MCF 10A (cell line): ENCODE measurements around the gene SWI5. TPM values are rescaled to one million over a fixed set of nuclear protein-coding genes. Genes with fewer than 3 reads are reported as not detected.

Source experiments
- BruUV-seq: library from RNA; stranded (reverse); fragments of 400-500 nt; replicated peaks from 2 replicates; lab custom pipeline; 2021; lab: Mats Ljungman, UMichigan
- CTCF ChIA-PET: fragments of 300-600 bp; sonication (Branson Sonifier 250); formaldehyde crosslinking; extraction: SDS; loops from one replicate; lab custom pipeline; 2021; ENCODE audit warnings: antibody characterized with exemption, inconsistent platforms; lab: Yijun Ruan, JAX
- POLR2A ChIA-PET: fragments of 300-600, 350-650 bp; sonication (Branson Sonifier 250); formaldehyde crosslinking; extraction: SDS; loops from one replicate; lab custom pipeline; 2020; ENCODE audit warnings: antibody characterized with exemption, inconsistent platforms; lab: Yijun Ruan, JAX
- DNase-seq: peaks from one replicate; pipeline ENCODE4 v3.0.0-alpha.2; 2018; ENCODE audit not compliant: unreplicated experiment
- H3K27ac Mint-ChIP-seq: one replicate; pipeline ENCODE4 v1.8.0; 2022; ENCODE audit warnings: mild to moderate bottlenecking, low read depth, mixed read lengths; ENCODE audit not compliant: unreplicated experiment
- H3K27me3 Mint-ChIP-seq: one replicate; pipeline ENCODE4 v1.8.0; 2022; ENCODE audit warnings: mixed read lengths; ENCODE audit not compliant: insufficient read depth, unreplicated experiment
- H3K36me3 Mint-ChIP-seq: one replicate; pipeline ENCODE4 v1.8.0; 2022; ENCODE audit warnings: mild to moderate bottlenecking, moderate library complexity, mixed read lengths; ENCODE audit not compliant: insufficient read depth, unreplicated experiment
- H3K4me1 Mint-ChIP-seq: one replicate; pipeline ENCODE4 v1.8.0; 2022; ENCODE audit warnings: mixed read lengths; ENCODE audit not compliant: insufficient read depth, unreplicated experiment
- H3K4me3 Mint-ChIP-seq: one replicate; pipeline ENCODE4 v1.8.0; 2022; ENCODE audit warnings: mild to moderate bottlenecking, moderate library complexity, mixed read lengths; ENCODE audit not compliant: unreplicated experiment
- H3K9me3 Mint-ChIP-seq: one replicate; pipeline ENCODE4 v1.8.0; 2022; ENCODE audit warnings: mixed read lengths; ENCODE audit not compliant: unreplicated experiment
- intact Hi-C: fragments of 100-400 bp; cut with micrococcal nuclease; formaldehyde crosslinking; loops from 2 replicates; pipeline ENCODE4 v1.14.1; 2022
- total RNA-seq: library from RNA; stranded (reverse); gene quantifications from 2 replicates; pipeline ENCODE4 v1.2.3, GENCODE V29; 2022
- TF ChIP-seq, protein P1 (sequence below): fragments of 200-600 bp; IDR thresholded peaks from one replicate; pipeline ENCODE4 v1.8.0; 2022; ENCODE audit warnings: antibody characterized with exemption, mild to moderate bottlenecking; ENCODE audit not compliant: unreplicated experiment

Gene SWI5
- total RNA-seq, 1 experiment from 2014 or later: 27.7 TPM

- no TSS peak for BruUV-seq
- ChIA-PET POLR2A (no interaction called here), CTCF (no interaction called here)
- H3K4me1 Mint-ChIP-seq: no peaks in the 10 kb centered on the region
- TF ChIP-seq, protein P1, sequence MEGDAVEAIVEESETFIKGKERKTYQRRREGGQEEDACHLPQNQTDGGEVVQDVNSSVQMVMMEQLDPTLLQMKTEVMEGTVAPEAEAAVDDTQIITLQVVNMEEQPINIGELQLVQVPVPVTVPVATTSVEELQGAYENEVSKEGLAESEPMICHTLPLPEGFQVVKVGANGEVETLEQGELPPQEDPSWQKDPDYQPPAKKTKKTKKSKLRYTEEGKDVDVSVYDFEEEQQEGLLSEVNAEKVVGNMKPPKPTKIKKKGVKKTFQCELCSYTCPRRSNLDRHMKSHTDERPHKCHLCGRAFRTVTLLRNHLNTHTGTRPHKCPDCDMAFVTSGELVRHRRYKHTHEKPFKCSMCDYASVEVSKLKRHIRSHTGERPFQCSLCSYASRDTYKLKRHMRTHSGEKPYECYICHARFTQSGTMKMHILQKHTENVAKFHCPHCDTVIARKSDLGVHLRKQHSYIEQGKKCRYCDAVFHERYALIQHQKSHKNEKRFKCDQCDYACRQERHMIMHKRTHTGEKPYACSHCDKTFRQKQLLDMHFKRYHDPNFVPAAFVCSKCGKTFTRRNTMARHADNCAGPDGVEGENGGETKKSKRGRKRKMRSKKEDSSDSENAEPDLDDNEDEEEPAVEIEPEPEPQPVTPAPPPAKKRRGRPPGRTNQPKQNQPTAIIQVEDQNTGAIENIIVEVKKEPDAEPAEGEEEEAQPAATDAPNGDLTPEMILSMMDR: no peak
- H3K9me3 Mint-ChIP-seq: no peaks in the 10 kb centered on the region
- no peak for DNase-seq
- H3K4me3 Mint-ChIP-seq: no peak overlapping the region
- intact Hi-C loops: no loop called here
- H3K27me3 Mint-ChIP-seq: no peaks in the 10 kb centered on the region
- H3K36me3 Mint-ChIP-seq: peaks cover 47% of the 10 kb centered on the region
- no peak overlapping the region for H3K27ac Mint-ChIP-seq
Measured at GRCh38 chr9:128265348-128265847, 10.7 kb upstream of the SWI5 start.

GRCh38 chr9:128266868-128267590, 9.0 kb upstream of the SWI5 start:
- TF ChIP-seq, protein P1: no peak
- Mint-ChIP-seq H3K36me3 (peaks cover 57% of the 10 kb centered on the region), H3K27ac (no peak overlapping the region), H3K9me3 (no peaks in the 10 kb centered on the region), H3K4me3 (no peak overlapping the region), H3K4me1 (no peaks in the 10 kb centered on the region), H3K27me3 (no peaks in the 10 kb centered on the region)
- BruUV-seq: no TSS peak
- DNase-seq: no peak
- ChIA-PET POLR2A (interaction anchor here (1.1 kb wide), 1 partner anchor 9 kb away, joined by 4 read pairs; the partner anchor contains the start of genes GOLGA2 and SWI5), CTCF (interaction anchor here (2.7 kb wide), 1 partner anchor 12 kb away, joined by 9 read pairs; no protein-coding TSS in a partner anchor)
- intact Hi-C loops: no loop called here

DNA sequence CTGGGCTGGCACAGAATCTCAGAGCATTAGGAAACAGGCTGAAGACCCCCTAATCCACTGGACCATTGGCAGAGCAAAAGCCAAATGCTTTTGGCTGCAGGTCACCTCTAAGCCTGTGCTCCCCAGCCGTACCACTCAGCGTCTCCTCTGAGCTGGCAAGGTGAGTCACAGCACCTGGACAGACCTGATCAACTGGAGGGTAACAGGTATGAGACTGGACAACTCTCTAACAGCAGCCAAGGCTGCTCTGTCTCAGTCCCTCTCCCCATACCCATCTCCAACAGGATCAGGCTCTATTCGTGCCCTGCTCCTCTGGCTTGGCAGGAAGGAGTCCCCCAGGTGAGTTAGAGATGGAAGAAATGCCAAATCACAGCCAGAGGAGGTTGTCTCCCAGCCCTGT, 5.0 kb upstream of the SWI5 start:
- intact Hi-C loops: no loop called here
- H3K36me3 Mint-ChIP-seq: peaks cover 34% of the 10 kb centered on the region
- no peak overlapping the region for H3K4me3 Mint-ChIP-seq
- no peaks in the 10 kb centered on the region for H3K9me3 Mint-ChIP-seq
- peak; percentile 44 for DNase-seq
- BruUV-seq: no TSS peak
- TF ChIP-seq, protein P1: no peak
- peaks cover 10% of the 10 kb centered on the region for H3K4me1 Mint-ChIP-seq
- H3K27me3 Mint-ChIP-seq: no peaks in the 10 kb centered on the region
- POLR2A ChIA-PET: no interaction called here
- H3K27ac Mint-ChIP-seq: no peak overlapping the region
- CTCF ChIA-PET: interaction anchor here (0.6 kb wide), 3 partner anchors 28 to 364 kb away, joined by 3 read pairs; no protein-coding TSS in a partner anchor

DNA sequence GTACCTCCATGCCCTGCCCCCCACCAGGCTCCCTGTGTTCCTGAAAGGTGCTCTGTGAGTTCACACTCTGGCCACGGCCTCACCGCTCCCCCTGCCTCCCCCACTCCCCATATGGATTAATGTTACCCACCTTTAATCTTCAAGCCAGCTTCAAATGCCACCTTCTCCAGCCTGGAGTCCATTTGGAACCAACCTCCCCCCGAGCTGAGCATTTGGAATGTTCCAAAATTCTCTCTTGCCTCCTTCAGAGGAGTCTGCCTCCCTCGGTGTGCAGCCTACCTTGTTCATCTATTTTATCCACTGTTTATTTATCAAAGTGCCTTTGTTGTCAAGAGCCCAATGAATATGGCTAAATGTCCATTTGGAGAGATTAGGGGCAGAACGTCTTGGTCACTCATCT, 4.6 kb upstream of the SWI5 start:
- no peak overlapping the region for H3K27ac Mint-ChIP-seq
- no peak overlapping the region for H3K4me3 Mint-ChIP-seq
- no peaks in the 10 kb centered on the region for H3K27me3 Mint-ChIP-seq
- CTCF ChIA-PET: interaction anchor here (0.6 kb wide), 1 partner anchor 364 kb away, joined by 3 read pairs; no protein-coding TSS in a partner anchor
- TF ChIP-seq, protein P1: no peak
- peaks cover 34% of the 10 kb centered on the region for H3K36me3 Mint-ChIP-seq
- intact Hi-C loops: no loop called here
- no TSS peak for BruUV-seq
- H3K4me1 Mint-ChIP-seq: peaks cover 10% of the 10 kb centered on the region
- no peak for DNase-seq
- H3K9me3 Mint-ChIP-seq: no peaks in the 10 kb centered on the region
- POLR2A ChIA-PET: interaction anchor here (0.6 kb wide), 1 partner anchor 39 kb away, joined by 4 read pairs; no protein-coding TSS in a partner anchor
